HG03439 (cell line): ENCODE data around the gene ETNPPL.

ENCODE experiments used
- ATAC-seq: cut with Tn5 transposase; IDR thresholded peaks from one replicate; pipeline ENCODE4 v1.9.1; 2021; ENCODE audit warnings: mild to moderate bottlenecking, moderate library complexity; ENCODE audit not compliant: unreplicated experiment

Gene ETNPPL

GRCh38 chr4:108762559-108763225 is at the start of gene ETNPPL:
TSS of gene ETNPPL (minus strand) at chr4:108763053. CDS start at chr4:108762898, 155 bp downstream.
- ATAC-seq, result no peak

- ATAC-seq, result no peak
These were observed 48.6 kb upstream of the ETNPPL start for GRCh38 chr4:108811486-108811885.

GRCh38 chr4:108810087-108810486 is 47.2 kb upstream of the ETNPPL start:
- no peak for ATAC-seq

- no peak for ATAC-seq
These were observed 41.9 kb upstream of the ETNPPL start for GRCh38 chr4:108804648-108805273.

GRCh38 chr4:108799306-108799705 is 36.5 kb upstream of the ETNPPL start:
- ATAC-seq, result no peak

GRCh38 chr4:108796173-108796572 is 33.3 kb upstream of the ETNPPL start:
- ATAC-seq, result no peak

- no peak for ATAC-seq
These were observed 32.9 kb upstream of the ETNPPL start for GRCh38 chr4:108795733-108796132.

GRCh38 chr4:108794136-108794535 is 31.3 kb upstream of the ETNPPL start:
- no peak for ATAC-seq

GRCh38 chr4:108793415-108793814 is 30.6 kb upstream of the ETNPPL start:
- ATAC-seq, result no peak

GRCh38 chr4:108788731-108789130 is 25.9 kb upstream of the ETNPPL start:
- ATAC-seq, result no peak

- no peak for ATAC-seq
These were observed 24.9 kb upstream of the ETNPPL start for GRCh38 chr4:108787724-108788123.

- no peak for ATAC-seq
These were observed 24.3 kb upstream of the ETNPPL start for GRCh38 chr4:108787106-108787505.

GRCh38 chr4:108786351-108786750 is 23.5 kb upstream of the ETNPPL start:
- ATAC-seq, result no peak

- ATAC-seq, result no peak
These were observed 21.0 kb upstream of the ETNPPL start for GRCh38 chr4:108783665-108784463.

GRCh38 chr4:108779958-108780357 is 17.1 kb upstream of the ETNPPL start:
- ATAC-seq, result no peak

- ATAC-seq, result no peak
These were observed 14.5 kb upstream of the ETNPPL start for GRCh38 chr4:108777388-108777787.

- no peak for ATAC-seq
These were observed 13.1 kb upstream of the ETNPPL start for GRCh38 chr4:108775921-108776320.

- ATAC-seq, result no peak
These were observed 12.1 kb upstream of the ETNPPL start for GRCh38 chr4:108774809-108775530.

GRCh38 chr4:108772402-108772801 is 9.5 kb upstream of the ETNPPL start:
- no peak for ATAC-seq

GRCh38 chr4:108766058-108766457 is 3.2 kb upstream of the ETNPPL start:
- ATAC-seq, result no peak

GRCh38 chr4:108763986-108764385 is 1.1 kb upstream of the ETNPPL start:
- no peak for ATAC-seq
